ENCODE results near the gene SGPL1.

Gene SGPL1

GRCh38 chr10:70797840-70798239 is 17.9 kb upstream of the SGPL1 start:
- H3K27ac ChIP-seq, result no peak overlapping the region
- no peak for TF ChIP-seq CTCF (conservative IDR thresholded peaks at IDR 0.05)

- H3K27ac ChIP-seq, result no peak overlapping the region
- TF ChIP-seq CTCF (conservative IDR thresholded peaks at IDR 0.05), result no peak
These were observed 16.6 kb upstream of the SGPL1 start for GRCh38 chr10:70799124-70799523.

GRCh38 chr10:70801854-70802253 is 13.9 kb upstream of the SGPL1 start:
- no peak for TF ChIP-seq CTCF (conservative IDR thresholded peaks at IDR 0.05)
- no peak overlapping the region for H3K27ac ChIP-seq

GRCh38 chr10:70803775-70804420 is 11.8 kb upstream of the SGPL1 start:
- H3K27ac ChIP-seq, result peak overlapping the region; percentile 37

GRCh38 chr10:70804421-70804808 is 11.3 kb upstream of the SGPL1 start:
- H3K27ac ChIP-seq, result peak overlapping the region; percentile 37
- no peak for TF ChIP-seq CTCF (conservative IDR thresholded peaks at IDR 0.05)

More at GRCh38 chr10:70803775-70804420, 11.8 kb upstream of the SGPL1 start:
- no peak for TF ChIP-seq CTCF (conservative IDR thresholded peaks at IDR 0.05)

- no peak overlapping the region for H3K27ac ChIP-seq
These were observed 10.0 kb upstream of the SGPL1 start for GRCh38 chr10:70805619-70806215.

GRCh38 chr10:70806841-70807240 is 8.9 kb upstream of the SGPL1 start:
- no peak overlapping the region for H3K27ac ChIP-seq
- no peak for TF ChIP-seq CTCF (conservative IDR thresholded peaks at IDR 0.05)

More at GRCh38 chr10:70805619-70806215, 10.0 kb upstream of the SGPL1 start:
- TF ChIP-seq CTCF (conservative IDR thresholded peaks at IDR 0.05), result no peak
